Gastrocnemius medialis (tissue), 4 donors: ENCODE measurements around the gene TUBA3C.
"Not testable (repeated sequence)": the region's sequence is repeated elsewhere in the genome, so short reads cannot be mapped to it uniquely, and the experiment has no call there.

Experiments
- CTCF ChIP-seq, 5 experiments: fragments of 450-650 bp in 3 of 5; fragments of 200-600 bp in 2 of 5; sonication (generic) in 2 of 5; IDR thresholded peaks in 4 of 5; conservative IDR thresholded peaks in 1 of 5; 1 replicate in 4 of 5; 2 replicates in 1 of 5; pipeline ENCODE4 v1.5.1; 2016 to 2019; ENCODE audit warnings: antibody characterized with exemption in 5 of 5, mild to moderate bottlenecking in 3 of 5, moderate library complexity in 3 of 5
- POLR2A ChIP-seq, 2 donors: fragments of 450-650 bp; IDR thresholded peaks; one replicate each; pipeline ENCODE4 v1.6.1; 2017; ENCODE audit warnings: antibody characterized with exemption in 2 of 2, mild to moderate bottlenecking in 2 of 2, moderate library complexity in 2 of 2

GRCh38 chr13:19189911-19190310 is 8.3 kb upstream of the TUBA3C start:
- not testable (repeated sequence) for TF ChIP-seq CTCF (IDR thresholded peaks at IDR 0.05 in 4 of 5, conservative IDR thresholded peaks at IDR 0.05 in 1 of 5); POLR2A (IDR thresholded peaks at IDR 0.05)
